Skeletal muscle tissue (tissue), 4 donors: ENCODE data around the gene PLXNA3. TPM values are rescaled to one million over a fixed set of nuclear protein-coding genes. Genes with fewer than 3 reads are reported as not detected.
A peak's percentile ranks its signal among the peaks of the same experiment; 100 is the strongest.

ENCODE experiments used
- H3K27ac ChIP-seq: one replicate; pipeline ENCODE4 v1.7.0; 2013; ENCODE audit warnings: mild to moderate bottlenecking, low read depth, low read length, inconsistent platforms
- H3K27me3 ChIP-seq, 3 donors: one replicate each; pipeline ENCODE4 v1.7.0; 2013; ENCODE audit warnings: low read length in 3 of 3; ENCODE audit not compliant: control insufficient read depth in 3 of 3, insufficient read depth in 3 of 3
- H3K36me3 ChIP-seq, 3 donors: one replicate each; pipeline ENCODE4 v1.7.0; 2013; ENCODE audit warnings: low read length in 3 of 3; ENCODE audit not compliant: control insufficient read depth in 3 of 3, insufficient read depth in 3 of 3
- H3K4me1 ChIP-seq, 3 donors: one replicate each; pipeline ENCODE4 v1.7.0; 2013; ENCODE audit warnings: low read length in 3 of 3, mild to moderate bottlenecking in 3 of 3; ENCODE audit not compliant: control insufficient read depth in 3 of 3, insufficient read depth in 3 of 3
- H3K4me3 ChIP-seq, 3 donors: one replicate each; pipeline ENCODE4 v1.7.0; 2013; ENCODE audit warnings: low read length in 3 of 3
- H3K9ac ChIP-seq, 3 donors: one replicate each; pipeline ENCODE4 v1.7.0; 2013; ENCODE audit warnings: low read length in 3 of 3, mild to moderate bottlenecking in 3 of 3, moderate library complexity in 2 of 3, low read depth in 1 of 3
- H3K9me3 ChIP-seq, 3 donors: one replicate each; pipeline ENCODE4 v1.7.0; 2013; ENCODE audit warnings: low read length in 3 of 3; ENCODE audit not compliant: control insufficient read depth in 3 of 3
- total RNA-seq: library from RNA; depleted of rRNA; stranded (reverse); fragments of >200 nt; gene quantifications from one replicate; pipeline ENCODE4 v1.2.3, GENCODE V29; 2014
- donor health status: Osteomylitis.

PLXNA3 gene
- total RNA-seq, 1 donor from 2014 or later: 9.9 TPM

DNA sequence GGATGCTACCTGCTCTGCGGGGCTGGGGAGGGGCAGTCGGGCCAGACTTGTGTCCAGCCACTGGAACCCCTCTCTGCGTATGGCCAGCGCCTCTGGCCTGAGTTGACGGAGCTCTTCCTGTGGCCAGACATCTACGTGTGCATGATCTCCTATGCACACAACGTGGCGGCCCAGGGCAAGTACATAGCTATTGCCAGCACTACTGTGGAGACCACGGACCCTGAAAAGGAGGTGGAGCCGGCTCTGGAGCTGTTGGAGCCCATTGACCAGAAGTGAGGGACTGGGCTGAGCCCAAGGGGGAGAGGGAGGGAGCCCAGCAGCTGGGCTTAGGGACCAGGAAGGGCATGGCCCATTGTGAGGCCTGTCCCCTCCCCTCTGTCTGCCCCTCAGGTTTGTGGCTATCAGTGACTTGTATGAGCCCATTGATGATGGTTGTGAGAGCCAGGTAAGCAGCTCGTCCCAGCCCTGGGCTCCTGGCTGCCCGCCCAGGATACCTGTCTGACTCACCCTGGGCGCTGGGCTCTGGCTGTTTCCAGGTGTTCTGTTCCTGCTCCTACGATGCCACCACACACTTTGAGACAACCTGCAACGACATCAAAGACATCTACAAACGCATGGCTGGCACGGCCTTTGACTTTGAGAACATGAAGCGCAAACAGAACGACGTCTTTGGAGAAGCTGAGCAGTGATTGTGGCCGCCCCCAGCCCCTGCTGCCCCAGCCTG lies 15.9 kb upstream of the PLXNA3 start:
- H3K27me3 ChIP-seq: no peaks in the 10 kb centered on the region
- H3K4me3 ChIP-seq: no peak overlapping the region
- peaks cover 20 to 26% (median 22%) of the 10 kb centered on the region in 3 donors for H3K36me3 ChIP-seq
- no peaks in the 10 kb centered on the region for H3K9me3 ChIP-seq
- H3K9ac ChIP-seq: no peak overlapping the region
- no peak overlapping the region for H3K27ac ChIP-seq
- peaks cover 29 to 40% (median 29%) of the 10 kb centered on the region in 3 donors for H3K4me1 ChIP-seq

DNA sequence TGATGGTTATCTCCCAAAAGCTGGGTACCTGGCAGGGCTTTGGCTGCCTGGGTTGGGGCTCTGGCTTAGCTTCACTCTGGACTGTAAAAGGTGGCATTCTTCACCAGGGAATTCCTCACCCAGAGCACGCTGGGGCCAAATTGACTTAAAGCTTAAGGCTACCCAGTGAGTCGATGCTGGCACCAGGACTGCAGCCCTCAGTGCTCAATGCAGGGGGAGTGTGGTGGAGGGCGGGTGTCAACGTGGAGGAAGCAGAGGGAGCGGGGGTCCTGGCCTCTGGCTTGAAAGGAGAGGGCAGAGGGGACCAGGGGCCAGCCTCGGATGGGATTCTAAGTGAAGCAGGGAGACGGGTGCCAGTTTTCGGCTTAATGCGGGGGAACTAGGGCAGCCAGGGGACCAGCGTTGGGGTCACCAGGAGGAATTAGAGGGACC lies 14.6 kb upstream of the PLXNA3 start:
- H3K9ac ChIP-seq: peak overlapping the region; percentile 51 to 76 (median 70)
- peaks cover 25 to 29% (median 27%) of the 10 kb centered on the region in 3 donors for H3K36me3 ChIP-seq
- no peaks in the 10 kb centered on the region for H3K27me3 ChIP-seq
- H3K4me1 ChIP-seq: peaks cover 19 to 31% (median 20%) of the 10 kb centered on the region in 3 donors
- H3K27ac ChIP-seq: peak overlapping the region; percentile 89
- H3K4me3 ChIP-seq: peak overlapping the region; percentile 48 to 66 (median 60)
- H3K9me3 ChIP-seq: no peaks in the 10 kb centered on the region

GRCh38 chrX:154443992-154444754 lies 13.9 kb upstream of the PLXNA3 start, which contains the start of gene FAM50A:
Gene FAM50A, plus strand, starts transcription at chrX:154444141. Its CDS starts 95 bp downstream, at chrX:154444236.
- Histone ChIP-seq H3K36me3 (peaks cover 28 to 36% (median 32%) of the 10 kb centered on the region in 3 donors), H3K9ac (peak within 1 kb of the TSS; percentile 60 to 84 (median 74))

DNA sequence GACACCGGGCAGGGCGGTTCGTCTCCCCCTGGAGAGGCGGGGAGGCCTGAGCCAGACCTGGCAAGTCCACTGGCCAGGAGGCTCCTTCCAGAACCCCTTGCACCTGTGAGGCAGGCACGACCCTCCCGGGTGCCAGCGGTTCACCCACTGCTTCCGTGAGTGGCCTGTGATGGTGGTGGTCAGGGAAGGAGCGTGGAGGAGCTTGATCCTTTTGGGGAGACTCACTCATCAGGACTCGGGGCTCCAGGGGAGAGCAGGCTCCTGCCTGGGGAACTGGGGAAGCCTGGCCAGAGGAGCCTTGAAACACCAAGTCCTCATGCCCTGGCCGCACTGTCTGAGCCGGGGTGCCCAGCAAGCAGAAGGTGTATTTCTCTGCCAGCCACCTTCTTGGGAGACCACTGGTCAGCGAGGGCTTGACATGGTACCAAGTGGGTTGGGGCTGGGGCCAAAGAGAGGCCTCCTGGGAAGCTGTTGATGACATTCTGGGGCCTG lies 13.3 kb upstream of the PLXNA3 start:
- Histone ChIP-seq H3K36me3 (peaks cover 32 to 40% (median 34%) of the 10 kb centered on the region in 3 donors), H3K27me3 (no peaks in the 10 kb centered on the region), H3K9me3 (no peaks in the 10 kb centered on the region), H3K4me3 (peak overlapping the region; percentile 49 to 72 (median 61)), H3K27ac (peak overlapping the region; percentile 80), H3K4me1 (peaks cover 16 to 24% (median 16%) of the 10 kb centered on the region in 3 donors), H3K9ac (peak overlapping the region; percentile 60 to 84 (median 74))

More at GRCh38 chrX:154443992-154444754, 13.9 kb upstream of the PLXNA3 start, which contains the start of gene FAM50A:
- Histone ChIP-seq H3K4me1 (peaks cover 16 to 24% (median 16%) of the 10 kb centered on the region in 3 donors), H3K4me3 (peak within 1 kb of the TSS; percentile 49 to 72 (median 61)), H3K27ac (peak within 1 kb of the TSS; percentile 89), H3K9me3 (no peaks in the 10 kb centered on the region), H3K27me3 (no peaks in the 10 kb centered on the region)

DNA sequence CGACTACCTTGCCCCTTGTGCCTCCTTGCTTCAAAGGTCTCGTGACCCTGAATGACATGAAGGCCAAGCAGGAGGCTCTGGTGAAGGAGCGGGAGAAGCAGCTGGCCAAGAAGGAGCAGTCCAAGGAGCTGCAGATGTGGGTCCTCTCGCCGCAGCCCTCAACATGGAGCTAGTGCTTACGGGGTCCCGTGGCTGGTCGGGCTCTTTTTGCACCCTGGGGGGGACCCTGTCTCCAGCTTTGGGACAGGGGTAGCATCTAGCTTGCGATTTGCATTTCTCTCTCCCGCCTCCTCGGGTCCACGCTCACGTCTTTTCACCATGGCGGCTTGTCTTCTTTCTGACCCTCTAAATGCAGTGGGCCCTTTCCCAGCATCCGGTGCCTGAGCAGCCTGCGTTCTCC lies 12.3 kb upstream of the PLXNA3 start:
- no peak overlapping the region for H3K27ac ChIP-seq
- H3K36me3 ChIP-seq: peaks cover 30 to 48% (median 39%) of the 10 kb centered on the region in 3 donors
- no peak overlapping the region for H3K4me3 ChIP-seq
- no peak overlapping the region for H3K9ac ChIP-seq
- H3K4me1 ChIP-seq: peaks cover 16 to 24% (median 16%) of the 10 kb centered on the region in 3 donors
- no peaks in the 10 kb centered on the region for H3K27me3 ChIP-seq
- no peaks in the 10 kb centered on the region for H3K9me3 ChIP-seq

GRCh38 chrX:154446430-154446829 lies 11.7 kb upstream of the PLXNA3 start:
- no peaks in the 10 kb centered on the region for H3K27me3 ChIP-seq
- peaks cover 30 to 47% (median 35%) of the 10 kb centered on the region in 3 donors for H3K36me3 ChIP-seq
- no peak overlapping the region for H3K4me3 ChIP-seq

DNA sequence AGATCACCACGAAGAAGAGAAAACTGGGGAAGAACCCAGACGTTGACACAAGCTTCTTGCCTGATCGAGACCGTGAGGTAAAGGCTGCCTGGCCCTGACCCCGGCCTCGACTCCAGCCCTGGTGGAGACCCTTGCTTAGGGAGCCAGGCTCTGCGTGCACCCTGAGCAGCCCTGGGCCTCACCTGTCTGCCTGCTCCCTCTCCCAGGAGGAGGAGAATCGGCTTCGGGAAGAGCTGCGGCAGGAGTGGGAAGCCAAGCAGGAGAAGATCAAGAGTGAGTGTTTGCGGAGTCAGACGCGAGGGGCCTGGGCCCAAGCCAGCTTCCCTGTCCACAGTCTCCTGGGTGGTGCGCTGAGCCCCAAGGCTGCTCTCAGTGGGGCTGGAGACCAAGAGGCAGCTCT lies 9.6 kb upstream of the PLXNA3 start:
- Histone ChIP-seq H3K4me3 (no peak overlapping the region), H3K9me3 (no peaks in the 10 kb centered on the region), H3K4me1 (peaks cover 13 to 19% (median 15%) of the 10 kb centered on the region in 3 donors), H3K27me3 (no peaks in the 10 kb centered on the region), H3K27ac (no peak overlapping the region), H3K9ac (no peak overlapping the region), H3K36me3 (peaks cover 22 to 44% (median 30%) of the 10 kb centered on the region in 3 donors)

More at GRCh38 chrX:154446430-154446829, 11.7 kb upstream of the PLXNA3 start:
- Histone ChIP-seq H3K9ac (peak overlapping the region in 1 of 3 donors; percentile 3), H3K27ac (no peak overlapping the region), H3K4me1 (peaks cover 16 to 24% (median 16%) of the 10 kb centered on the region in 3 donors), H3K9me3 (no peaks in the 10 kb centered on the region)

GRCh38 chrX:154449618-154450017 lies 8.5 kb upstream of the PLXNA3 start:
- Histone ChIP-seq H3K9ac (no peak overlapping the region), H3K36me3 (peaks cover 22 to 44% (median 30%) of the 10 kb centered on the region in 3 donors), H3K4me1 (peaks cover 9 to 14% (median 12%) of the 10 kb centered on the region in 3 donors)

GRCh38 chrX:154450312-154450711 lies 7.8 kb upstream of the PLXNA3 start:
- Histone ChIP-seq H3K36me3 (peaks cover 22 to 44% (median 30%) of the 10 kb centered on the region in 3 donors), H3K27me3 (no peaks in the 10 kb centered on the region), H3K4me1 (peaks cover 2 to 7% (median 5%) of the 10 kb centered on the region in 3 donors), H3K9ac (no peak overlapping the region), H3K9me3 (no peaks in the 10 kb centered on the region), H3K4me3 (no peak overlapping the region), H3K27ac (no peak overlapping the region)

More at GRCh38 chrX:154449618-154450017, 8.5 kb upstream of the PLXNA3 start:
- H3K27me3 ChIP-seq: no peaks in the 10 kb centered on the region
- no peak overlapping the region for H3K27ac ChIP-seq
- H3K9me3 ChIP-seq: no peaks in the 10 kb centered on the region
- H3K4me3 ChIP-seq: no peak overlapping the region
